HG02759 (cell line): ENCODE results near the gene PIP4K2A.

Experiments used
- ATAC-seq: cut with Tn5 transposase; IDR thresholded peaks from one replicate; pipeline ENCODE4 v1.9.1; 2021; ENCODE audit warnings: mild to moderate bottlenecking, moderate library complexity; ENCODE audit not compliant: unreplicated experiment

PIP4K2A gene

GRCh38 chr10:22669163-22669711 lies 45.1 kb downstream of the PIP4K2A start:
- ATAC-seq, result peak; percentile 56

DNA sequence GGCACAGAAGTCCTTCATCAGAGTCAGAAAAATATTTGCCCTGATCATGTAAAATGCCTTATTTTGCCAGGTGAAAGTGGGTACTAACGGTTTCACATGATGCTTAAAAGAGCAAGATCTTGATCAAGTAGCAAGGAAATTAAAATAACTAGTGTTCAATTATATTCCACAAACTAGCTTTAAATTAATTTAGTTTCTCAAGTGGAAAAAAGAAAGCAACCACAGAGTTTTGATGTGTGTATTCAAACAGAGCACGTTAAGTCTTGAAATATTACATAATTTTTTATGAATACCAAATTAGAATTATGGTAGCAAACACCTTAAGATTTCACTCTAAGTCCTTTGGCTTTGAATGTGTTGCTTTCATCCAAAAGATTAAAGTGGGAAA lies 47.3 kb downstream of the PIP4K2A start:
- ATAC-seq, result no peak

GRCh38 chr10:22666287-22667092 lies 47.9 kb downstream of the PIP4K2A start:
- peak; percentile 80 for ATAC-seq

DNA sequence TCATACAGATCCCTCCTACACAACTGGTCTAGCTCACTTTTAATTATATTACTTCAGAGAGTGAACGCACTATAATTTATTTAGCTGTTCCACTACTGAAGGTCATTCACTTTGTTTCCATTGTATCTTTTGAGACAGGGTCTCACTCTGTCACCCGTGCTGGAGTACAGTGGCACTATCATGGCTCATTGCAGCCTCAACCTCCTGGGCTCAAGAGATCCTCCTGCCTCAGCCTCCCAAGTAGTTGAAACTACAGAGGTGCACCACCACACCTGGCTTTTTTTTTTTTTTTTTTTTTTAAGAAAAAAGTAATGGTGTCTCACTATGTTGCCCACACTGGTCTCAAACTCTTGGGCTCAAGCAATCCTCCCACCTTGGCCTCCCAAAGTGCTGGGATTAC lies 49.0 kb downstream of the PIP4K2A start:
- ATAC-seq, result no peak

GRCh38 chr10:22662733-22663330 lies 51.5 kb downstream of the PIP4K2A start:
- ATAC-seq, result no peak

DNA sequence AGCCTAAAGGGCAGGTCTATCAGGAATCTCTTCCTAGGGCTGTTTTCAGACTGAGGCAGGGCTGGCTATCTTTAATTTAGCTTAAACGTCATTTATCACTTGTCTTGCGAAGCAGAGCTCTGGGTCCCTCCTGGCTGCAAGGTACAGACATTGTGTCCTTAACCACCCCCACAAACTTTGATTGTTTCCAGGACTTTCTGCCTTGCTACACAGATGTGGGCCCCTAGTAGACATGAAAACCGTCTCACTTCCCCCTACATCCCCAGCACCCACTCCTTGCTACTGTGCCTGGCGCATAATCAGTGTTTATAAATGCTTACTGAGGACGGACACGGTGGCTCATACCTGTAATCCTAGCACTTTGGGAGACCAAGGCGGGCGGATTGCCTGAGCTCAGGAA lies 54.5 kb downstream of the PIP4K2A start:
- no peak for ATAC-seq

GRCh38 chr10:22658745-22659410 lies 55.5 kb downstream of the PIP4K2A start:
- ATAC-seq, result no peak

- no peak for ATAC-seq
These were observed 56.7 kb downstream of the PIP4K2A start for GRCh38 chr10:22657566-22658225.

DNA sequence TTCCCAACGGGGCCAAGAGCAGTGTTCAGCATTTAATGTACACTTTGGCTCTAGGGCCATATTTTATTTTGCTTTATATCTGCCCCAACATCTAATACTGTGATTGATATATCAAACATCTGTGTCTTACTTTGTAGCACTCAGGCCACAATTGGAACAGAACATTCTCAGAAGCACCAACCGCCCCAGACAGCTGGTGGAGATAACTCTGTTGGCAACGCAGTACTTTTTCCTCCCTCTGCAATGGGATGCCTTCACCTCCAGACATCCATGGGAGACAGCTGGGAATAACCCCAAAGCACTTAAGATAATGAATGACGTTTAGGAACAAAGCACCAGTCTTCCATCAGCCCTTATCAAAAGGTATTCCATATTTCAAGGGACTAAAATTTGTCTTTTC lies 57.4 kb downstream of the PIP4K2A start:
- no peak for ATAC-seq

DNA sequence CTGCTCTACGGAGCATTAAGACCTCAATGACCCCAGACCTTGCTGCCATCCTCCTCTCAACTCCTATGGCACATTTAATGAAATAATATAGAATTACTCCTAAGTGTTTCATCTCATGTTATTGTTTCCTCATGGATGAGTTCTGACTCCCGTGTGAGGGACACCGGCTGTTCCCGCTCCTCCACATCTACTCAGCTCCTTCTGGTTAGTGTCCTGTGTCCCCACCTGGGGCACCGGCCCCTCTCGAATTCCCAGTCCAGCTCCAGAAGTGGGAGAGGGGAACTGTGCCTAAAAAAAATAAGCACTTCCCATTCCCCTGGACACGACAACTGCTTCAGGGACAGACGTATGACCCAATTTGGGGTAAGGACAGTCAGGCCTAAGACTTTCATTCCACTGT lies 58.3 kb downstream of the PIP4K2A start:
- ATAC-seq, result no peak

- ATAC-seq, result peak; percentile 49
These were observed 58.9 kb downstream of the PIP4K2A start for GRCh38 chr10:22655312-22655981.

GRCh38 chr10:22652988-22653481 lies 61.3 kb downstream of the PIP4K2A start:
- no peak for ATAC-seq

GRCh38 chr10:22651276-22651980 lies 63.0 kb downstream of the PIP4K2A start:
- peak; percentile 46 for ATAC-seq

GRCh38 chr10:22649994-22650393 lies 64.4 kb downstream of the PIP4K2A start:
- no peak for ATAC-seq

GRCh38 chr10:22649390-22649841 lies 65.0 kb downstream of the PIP4K2A start:
- ATAC-seq, result no peak

DNA sequence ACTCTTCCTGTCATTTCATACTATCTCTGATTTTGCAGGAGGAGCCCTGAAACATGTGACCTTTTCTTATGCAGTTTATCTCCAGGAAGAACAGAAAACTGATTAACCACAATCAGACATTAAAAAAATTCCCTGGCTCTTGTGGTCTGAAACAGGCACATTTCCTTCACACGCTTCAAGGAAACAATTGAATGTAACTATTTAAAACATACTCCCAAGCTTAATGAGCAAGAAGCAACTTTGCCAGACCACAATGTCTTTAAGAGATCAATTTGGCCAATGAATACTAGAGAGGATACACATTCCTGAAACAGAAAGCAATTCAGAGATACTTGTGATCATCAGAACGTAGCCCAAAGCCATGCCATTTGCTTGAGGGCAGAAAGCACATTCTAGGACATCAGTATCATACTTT lies 65.8 kb downstream of the PIP4K2A start:
- peak; percentile 34 for ATAC-seq

DNA sequence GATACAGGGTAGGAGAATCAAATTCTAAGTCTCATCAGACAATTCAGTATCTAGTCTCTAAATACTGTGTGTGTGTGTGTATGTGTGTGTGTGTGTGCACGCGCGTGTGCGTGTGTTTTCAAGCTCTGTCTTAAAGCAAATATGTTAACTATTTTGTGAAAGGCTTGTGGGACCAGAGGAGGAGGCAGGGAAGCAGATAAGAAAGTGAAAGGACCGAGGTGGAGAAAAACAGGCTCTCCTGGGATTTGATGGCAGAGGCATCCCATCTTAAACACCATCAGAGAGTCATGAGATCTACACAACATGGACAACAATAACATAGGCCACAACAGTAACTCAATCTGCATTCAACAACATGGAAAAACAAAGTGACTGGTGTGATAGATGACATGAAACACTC lies 67.1 kb downstream of the PIP4K2A start:
- no peak for ATAC-seq

DNA sequence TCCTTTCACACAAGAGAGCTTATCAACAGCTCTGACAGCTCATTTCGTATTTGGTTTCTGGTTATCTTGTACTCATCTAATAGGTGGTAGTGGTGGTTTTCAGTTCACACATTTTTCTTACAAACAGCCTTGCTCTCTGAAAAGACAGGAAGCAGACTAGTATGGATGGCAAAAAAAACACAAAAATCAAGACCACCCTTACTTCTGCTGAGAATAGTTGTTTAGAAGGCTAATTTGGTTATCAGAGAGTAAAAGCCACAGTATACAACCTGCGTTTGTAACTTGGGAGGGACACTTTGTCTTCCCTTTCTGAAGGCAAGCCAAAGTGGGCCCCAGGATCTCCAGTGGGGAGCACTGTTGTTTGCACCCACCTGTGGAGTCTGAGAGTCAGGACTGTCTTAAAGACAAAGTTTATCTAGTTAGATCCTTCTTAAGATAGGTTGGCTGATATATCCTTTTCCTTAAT lies 68.0 kb downstream of the PIP4K2A start:
- ATAC-seq, result peak; percentile 54

DNA sequence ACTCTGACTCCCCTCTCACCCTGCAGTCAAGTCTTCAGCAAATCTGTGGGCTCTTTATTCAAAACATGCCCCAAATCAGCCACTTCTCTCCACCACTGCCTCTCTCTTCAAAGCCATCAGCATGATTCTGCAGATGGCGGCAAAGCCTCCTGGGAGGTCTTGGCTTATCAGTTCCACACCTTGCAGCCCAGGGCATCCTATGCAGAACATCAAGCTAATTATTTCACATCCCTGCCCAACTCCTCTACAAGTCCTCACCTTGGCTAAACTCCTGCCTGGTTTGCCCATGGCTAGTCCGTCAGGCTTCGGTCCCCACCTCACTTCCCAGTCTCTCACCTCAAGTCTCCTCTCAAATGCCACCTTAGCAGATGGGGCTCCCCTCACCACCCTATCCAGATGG lies 70.2 kb downstream of the PIP4K2A start:
- no peak for ATAC-seq

GRCh38 chr10:22643775-22644174 lies 70.6 kb downstream of the PIP4K2A start:
- no peak for ATAC-seq
